ENCODE data around the gene PLCXD3.

DNA sequence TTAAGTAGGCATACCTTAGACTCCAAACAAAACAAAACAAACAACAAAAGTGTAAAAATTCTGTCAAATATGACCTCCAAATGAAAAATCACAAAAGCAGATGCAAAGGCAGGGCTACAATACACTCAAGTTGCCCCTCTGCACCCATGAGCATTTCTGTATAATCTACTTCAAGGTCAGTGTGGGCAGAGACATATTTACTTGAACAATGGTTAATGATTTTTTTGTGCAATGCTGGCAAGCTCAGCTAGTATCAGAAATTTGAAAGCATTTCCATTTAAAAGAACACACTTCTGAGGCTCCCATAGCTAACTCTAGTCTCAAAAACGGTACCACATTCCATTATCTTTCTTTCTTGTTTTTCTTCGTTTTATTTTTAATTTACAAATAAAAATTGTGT is 57.9 kb downstream of the PLCXD3 start:
- TF ChIP-seq EZH2 (IDR thresholded peaks at IDR 0.05; ENCODE audit: insufficient read depth, poor library complexity, severe bottlenecking), result no peak
- no peak for TF ChIP-seq EZH2phosphoT487 (IDR thresholded peaks at IDR 0.05; ENCODE audit: insufficient read depth, low read depth)

All from GM23248 (cell line).